HS-5 (cell line): Measurements from ENCODE around the gene KCND3.

Source experiments
- DNase-seq: peaks from one replicate; pipeline ENCODE4 v3.0.0-alpha.2; 2012; ENCODE audit warnings: low read depth

Gene KCND3

GRCh38 chr1:111911776-111912515, 77.5 kb downstream of the KCND3 start:
- DNase-seq = no peak

GRCh38 chr1:111911061-111911460, 78.4 kb downstream of the KCND3 start:
- DNase-seq = no peak

- DNase-seq = no peak
These were observed 80.4 kb downstream of the KCND3 start for GRCh38 chr1:111909030-111909429.

- DNase-seq = no peak
These were observed 81.4 kb downstream of the KCND3 start for GRCh38 chr1:111908011-111908621.

GRCh38 chr1:111907321-111907720, 82.1 kb downstream of the KCND3 start:
- DNase-seq = no peak

- DNase-seq = no peak
These were observed 82.7 kb downstream of the KCND3 start for GRCh38 chr1:111906816-111907215.

- DNase-seq = no peak
These were observed 83.4 kb downstream of the KCND3 start for GRCh38 chr1:111906111-111906510.

- DNase-seq = no peak
These were observed 84.8 kb downstream of the KCND3 start for GRCh38 chr1:111904478-111905218.

- no peak for DNase-seq
These were observed 85.5 kb downstream of the KCND3 start for GRCh38 chr1:111903871-111904449.

GRCh38 chr1:111903148-111903870, 86.2 kb downstream of the KCND3 start:
- no peak for DNase-seq

GRCh38 chr1:111895469-111895868, 94.0 kb downstream of the KCND3 start:
- no peak for DNase-seq

GRCh38 chr1:111895017-111895416, 94.5 kb downstream of the KCND3 start:
- no peak for DNase-seq

GRCh38 chr1:111894497-111894896, 95.0 kb downstream of the KCND3 start:
- no peak for DNase-seq

GRCh38 chr1:111891566-111891965, 97.9 kb downstream of the KCND3 start:
- no peak for DNase-seq

GRCh38 chr1:111888740-111889376, 100.6 kb downstream of the KCND3 start:
- DNase-seq = no peak

GRCh38 chr1:111887875-111888274, 101.6 kb downstream of the KCND3 start:
- no peak for DNase-seq

GRCh38 chr1:111887385-111887784, 102.1 kb downstream of the KCND3 start:
- no peak for DNase-seq

- DNase-seq = no peak
These were observed 102.7 kb downstream of the KCND3 start for GRCh38 chr1:111886741-111887140.

- no peak for DNase-seq
These were observed 104.6 kb downstream of the KCND3 start for GRCh38 chr1:111884772-111885443.

GRCh38 chr1:111882986-111883560, 106.4 kb downstream of the KCND3 start:
- DNase-seq = no peak

GRCh38 chr1:111882559-111882958, 106.9 kb downstream of the KCND3 start:
- DNase-seq = no peak
